HCT116 (cell line): ENCODE measurements around the gene DUSP2.

ENCODE experiments used
- CEBPB ChIP-seq: IDR thresholded peaks from 2 replicates; pipeline ENCODE4 v1.6.1; 2012; ENCODE audit warnings: low read depth
- EZH2 ChIP-seq: fragments of 200-600 bp; sonication (generic); IDR thresholded peaks from 2 replicates; pipeline ENCODE4 v1.6.1; 2017; ENCODE audit warnings: antibody characterized with exemption, mixed run types
- EZH2phosphoT487 ChIP-seq: fragments of 200-600 bp; IDR thresholded peaks from 2 replicates; pipeline ENCODE4 v1.6.1; 2018; ENCODE audit warnings: antibody characterized with exemption, borderline replicate concordance
- JUND ChIP-seq: IDR thresholded peaks from 2 replicates; pipeline ENCODE4 v1.6.1; 2012
- POLR2A ChIP-seq: IDR thresholded peaks from 2 replicates; pipeline ENCODE4 v1.7.0; 2011; ENCODE audit warnings: borderline replicate concordance; ENCODE audit not compliant: insufficient read depth, insufficient read length; ENCODE audit errors: extremely low read depth
- RAD21 ChIP-seq: IDR thresholded peaks from 2 replicates; pipeline ENCODE4 v1.6.1; 2012; ENCODE audit warnings: low read depth, mild to moderate bottlenecking
- SP1 ChIP-seq: IDR thresholded peaks from 2 replicates; pipeline ENCODE4 v1.6.1; 2012; ENCODE audit warnings: low read depth
- SRF ChIP-seq: IDR thresholded peaks from 2 replicates; pipeline ENCODE4 v1.6.1; 2012; ENCODE audit warnings: low read depth
- TF ChIP-seq, protein P1 (sequence below), 3 experiments: fragments of 200-600 bp in 1 of 3; sonication (generic) in 1 of 3; IDR thresholded peaks in 2 of 3; conservative IDR thresholded peaks in 1 of 3; 2 replicates each; pipeline ENCODE4 v1.5.1; 2012 to 2017; ENCODE audit warnings: low read depth in 2 of 3, low read length in 2 of 3, antibody characterized with exemption in 1 of 3, borderline replicate concordance in 1 of 3, control low read depth in 1 of 3, mild to moderate bottlenecking in 1 of 3, mixed read lengths in 1 of 3, mixed run types in 1 of 3, moderate library complexity in 1 of 3; ENCODE audit not compliant: insufficient read depth in 1 of 3
- TF ChIP-seq, protein P2 (sequence below): IDR thresholded peaks from 2 replicates; pipeline ENCODE4 v1.6.1; 2012; ENCODE audit warnings: low read depth
- TF ChIP-seq, protein P3 (sequence below): IDR thresholded peaks from 2 replicates; pipeline ENCODE4 v1.6.1; 2011; ENCODE audit warnings: mild to moderate bottlenecking, low read length, moderate library complexity; ENCODE audit not compliant: insufficient replicate concordance; ENCODE audit errors: extremely low read depth
- TF ChIP-seq, protein P4 (sequence below): IDR thresholded peaks from 2 replicates; pipeline ENCODE4 v1.6.1; 2012

DNA sequence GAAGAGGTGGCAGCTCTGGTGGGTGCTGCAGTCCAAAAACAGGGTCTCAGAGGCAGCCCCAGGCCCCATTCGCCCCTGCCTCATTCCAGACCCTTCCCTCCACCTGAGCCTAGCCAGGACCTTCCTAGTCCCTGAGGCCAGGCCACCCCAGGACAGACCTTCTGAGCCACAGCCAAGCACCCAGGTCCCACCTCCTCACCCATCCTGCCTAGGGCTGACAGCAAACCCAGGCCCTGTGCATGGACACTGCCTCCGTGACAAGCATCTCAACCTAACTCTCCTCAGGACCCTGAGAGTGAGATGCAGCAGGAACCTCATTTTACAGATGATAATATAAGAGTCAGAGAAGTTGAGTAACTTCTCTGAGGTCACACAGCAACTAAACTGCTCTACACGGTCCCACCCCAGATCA is 44.3 kb downstream of the DUSP2 start:
- no peak for TF ChIP-seq SRF
- TF ChIP-seq, protein P1, sequence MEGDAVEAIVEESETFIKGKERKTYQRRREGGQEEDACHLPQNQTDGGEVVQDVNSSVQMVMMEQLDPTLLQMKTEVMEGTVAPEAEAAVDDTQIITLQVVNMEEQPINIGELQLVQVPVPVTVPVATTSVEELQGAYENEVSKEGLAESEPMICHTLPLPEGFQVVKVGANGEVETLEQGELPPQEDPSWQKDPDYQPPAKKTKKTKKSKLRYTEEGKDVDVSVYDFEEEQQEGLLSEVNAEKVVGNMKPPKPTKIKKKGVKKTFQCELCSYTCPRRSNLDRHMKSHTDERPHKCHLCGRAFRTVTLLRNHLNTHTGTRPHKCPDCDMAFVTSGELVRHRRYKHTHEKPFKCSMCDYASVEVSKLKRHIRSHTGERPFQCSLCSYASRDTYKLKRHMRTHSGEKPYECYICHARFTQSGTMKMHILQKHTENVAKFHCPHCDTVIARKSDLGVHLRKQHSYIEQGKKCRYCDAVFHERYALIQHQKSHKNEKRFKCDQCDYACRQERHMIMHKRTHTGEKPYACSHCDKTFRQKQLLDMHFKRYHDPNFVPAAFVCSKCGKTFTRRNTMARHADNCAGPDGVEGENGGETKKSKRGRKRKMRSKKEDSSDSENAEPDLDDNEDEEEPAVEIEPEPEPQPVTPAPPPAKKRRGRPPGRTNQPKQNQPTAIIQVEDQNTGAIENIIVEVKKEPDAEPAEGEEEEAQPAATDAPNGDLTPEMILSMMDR (IDR thresholded peaks at IDR 0.05 in 2 of 3, conservative IDR thresholded peaks at IDR 0.05 in 1 of 3; ENCODE audit: borderline replicate concordance in 1 of 3, insufficient read depth in 1 of 3, low read depth in 2 of 3, low read length in 2 of 3) = no peak
- no peak for TF ChIP-seq EZH2phosphoT487
- no peak for TF ChIP-seq RAD21
- no peak for TF ChIP-seq EZH2
- TF ChIP-seq, protein P2, sequence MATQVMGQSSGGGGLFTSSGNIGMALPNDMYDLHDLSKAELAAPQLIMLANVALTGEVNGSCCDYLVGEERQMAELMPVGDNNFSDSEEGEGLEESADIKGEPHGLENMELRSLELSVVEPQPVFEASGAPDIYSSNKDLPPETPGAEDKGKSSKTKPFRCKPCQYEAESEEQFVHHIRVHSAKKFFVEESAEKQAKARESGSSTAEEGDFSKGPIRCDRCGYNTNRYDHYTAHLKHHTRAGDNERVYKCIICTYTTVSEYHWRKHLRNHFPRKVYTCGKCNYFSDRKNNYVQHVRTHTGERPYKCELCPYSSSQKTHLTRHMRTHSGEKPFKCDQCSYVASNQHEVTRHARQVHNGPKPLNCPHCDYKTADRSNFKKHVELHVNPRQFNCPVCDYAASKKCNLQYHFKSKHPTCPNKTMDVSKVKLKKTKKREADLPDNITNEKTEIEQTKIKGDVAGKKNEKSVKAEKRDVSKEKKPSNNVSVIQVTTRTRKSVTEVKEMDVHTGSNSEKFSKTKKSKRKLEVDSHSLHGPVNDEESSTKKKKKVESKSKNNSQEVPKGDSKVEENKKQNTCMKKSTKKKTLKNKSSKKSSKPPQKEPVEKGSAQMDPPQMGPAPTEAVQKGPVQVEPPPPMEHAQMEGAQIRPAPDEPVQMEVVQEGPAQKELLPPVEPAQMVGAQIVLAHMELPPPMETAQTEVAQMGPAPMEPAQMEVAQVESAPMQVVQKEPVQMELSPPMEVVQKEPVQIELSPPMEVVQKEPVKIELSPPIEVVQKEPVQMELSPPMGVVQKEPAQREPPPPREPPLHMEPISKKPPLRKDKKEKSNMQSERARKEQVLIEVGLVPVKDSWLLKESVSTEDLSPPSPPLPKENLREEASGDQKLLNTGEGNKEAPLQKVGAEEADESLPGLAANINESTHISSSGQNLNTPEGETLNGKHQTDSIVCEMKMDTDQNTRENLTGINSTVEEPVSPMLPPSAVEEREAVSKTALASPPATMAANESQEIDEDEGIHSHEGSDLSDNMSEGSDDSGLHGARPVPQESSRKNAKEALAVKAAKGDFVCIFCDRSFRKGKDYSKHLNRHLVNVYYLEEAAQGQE = no peak
- TF ChIP-seq, protein P3, sequence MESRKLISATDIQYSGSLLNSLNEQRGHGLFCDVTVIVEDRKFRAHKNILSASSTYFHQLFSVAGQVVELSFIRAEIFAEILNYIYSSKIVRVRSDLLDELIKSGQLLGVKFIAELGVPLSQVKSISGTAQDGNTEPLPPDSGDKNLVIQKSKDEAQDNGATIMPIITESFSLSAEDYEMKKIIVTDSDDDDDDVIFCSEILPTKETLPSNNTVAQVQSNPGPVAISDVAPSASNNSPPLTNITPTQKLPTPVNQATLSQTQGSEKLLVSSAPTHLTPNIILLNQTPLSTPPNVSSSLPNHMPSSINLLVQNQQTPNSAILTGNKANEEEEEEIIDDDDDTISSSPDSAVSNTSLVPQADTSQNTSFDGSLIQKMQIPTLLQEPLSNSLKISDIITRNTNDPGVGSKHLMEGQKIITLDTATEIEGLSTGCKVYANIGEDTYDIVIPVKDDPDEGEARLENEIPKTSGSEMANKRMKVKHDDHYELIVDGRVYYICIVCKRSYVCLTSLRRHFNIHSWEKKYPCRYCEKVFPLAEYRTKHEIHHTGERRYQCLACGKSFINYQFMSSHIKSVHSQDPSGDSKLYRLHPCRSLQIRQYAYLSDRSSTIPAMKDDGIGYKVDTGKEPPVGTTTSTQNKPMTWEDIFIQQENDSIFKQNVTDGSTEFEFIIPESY = no peak
- TF ChIP-seq CEBPB = no peak
- TF ChIP-seq JUND = no peak
- TF ChIP-seq POLR2A = no peak
- TF ChIP-seq SP1 = no peak
- TF ChIP-seq, protein P4, sequence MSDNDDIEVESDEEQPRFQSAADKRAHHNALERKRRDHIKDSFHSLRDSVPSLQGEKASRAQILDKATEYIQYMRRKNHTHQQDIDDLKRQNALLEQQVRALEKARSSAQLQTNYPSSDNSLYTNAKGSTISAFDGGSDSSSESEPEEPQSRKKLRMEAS = no peak
